Chondrocyte (in vitro differentiated cells): ENCODE data around the gene ARL6IP5. TPM values are rescaled to one million over a fixed set of nuclear protein-coding genes. Genes with fewer than 3 reads are reported as not detected.

Experiments used
- DNase-seq: peaks from one replicate; pipeline ENCODE4 v3.0.0; 2021; ENCODE audit warnings: mixed read lengths, low spot score
- H3K27ac Mint-ChIP-seq: one replicate; pipeline ENCODE4 v1.8.0; 2021; ENCODE audit warnings: mild to moderate bottlenecking, moderate library complexity, mixed read lengths; ENCODE audit not compliant: unreplicated experiment
- H3K27me3 Mint-ChIP-seq: 2 replicates; pipeline ENCODE4 v1.8.0; 2021; ENCODE audit warnings: low read depth, mixed read lengths
- H3K36me3 Mint-ChIP-seq: 2 replicates; pipeline ENCODE4 v1.8.0; 2021; ENCODE audit warnings: low read depth, mixed read lengths
- H3K4me1 Mint-ChIP-seq: 2 replicates; pipeline ENCODE4 v1.8.0; 2021; ENCODE audit warnings: low read depth, mild to moderate bottlenecking, mixed read lengths
- H3K4me3 Mint-ChIP-seq: one replicate; pipeline ENCODE4 v1.8.0; 2021; ENCODE audit warnings: mild to moderate bottlenecking, moderate library complexity, mixed read lengths; ENCODE audit not compliant: unreplicated experiment
- H3K9me3 Mint-ChIP-seq: 2 replicates; pipeline ENCODE4 v1.8.0; 2021; ENCODE audit warnings: low read depth, mixed read lengths
- total RNA-seq: library from RNA; stranded (reverse); gene quantifications from 3 replicates; pipeline ENCODE4 v1.2.1, GENCODE V29; 2021
- TF ChIP-seq, protein P1 (sequence below): fragments of 200-600 bp; sonication (generic); IDR thresholded peaks from 2 replicates; pipeline ENCODE4 v1.5.0; 2021; ENCODE audit warnings: antibody characterized with exemption, mild to moderate bottlenecking, moderate library complexity

ARL6IP5 gene
- total RNA-seq, 1 donor from 2014 or later: 120 TPM

- TF ChIP-seq, protein P1, sequence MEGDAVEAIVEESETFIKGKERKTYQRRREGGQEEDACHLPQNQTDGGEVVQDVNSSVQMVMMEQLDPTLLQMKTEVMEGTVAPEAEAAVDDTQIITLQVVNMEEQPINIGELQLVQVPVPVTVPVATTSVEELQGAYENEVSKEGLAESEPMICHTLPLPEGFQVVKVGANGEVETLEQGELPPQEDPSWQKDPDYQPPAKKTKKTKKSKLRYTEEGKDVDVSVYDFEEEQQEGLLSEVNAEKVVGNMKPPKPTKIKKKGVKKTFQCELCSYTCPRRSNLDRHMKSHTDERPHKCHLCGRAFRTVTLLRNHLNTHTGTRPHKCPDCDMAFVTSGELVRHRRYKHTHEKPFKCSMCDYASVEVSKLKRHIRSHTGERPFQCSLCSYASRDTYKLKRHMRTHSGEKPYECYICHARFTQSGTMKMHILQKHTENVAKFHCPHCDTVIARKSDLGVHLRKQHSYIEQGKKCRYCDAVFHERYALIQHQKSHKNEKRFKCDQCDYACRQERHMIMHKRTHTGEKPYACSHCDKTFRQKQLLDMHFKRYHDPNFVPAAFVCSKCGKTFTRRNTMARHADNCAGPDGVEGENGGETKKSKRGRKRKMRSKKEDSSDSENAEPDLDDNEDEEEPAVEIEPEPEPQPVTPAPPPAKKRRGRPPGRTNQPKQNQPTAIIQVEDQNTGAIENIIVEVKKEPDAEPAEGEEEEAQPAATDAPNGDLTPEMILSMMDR: no peak
- peak overlapping the region; percentile 15 for H3K4me3 Mint-ChIP-seq
- H3K27me3 Mint-ChIP-seq: no peaks in the 10 kb centered on the region
- H3K27ac Mint-ChIP-seq: no peak overlapping the region
- H3K4me1 Mint-ChIP-seq: peaks cover 5% of the 10 kb centered on the region
- H3K9me3 Mint-ChIP-seq: no peaks in the 10 kb centered on the region
- H3K36me3 Mint-ChIP-seq: no peaks in the 10 kb centered on the region
- DNase-seq: no peak
Measured at GRCh38 chr3:69121950-69122349, 37.2 kb downstream of the ARL6IP5 start.

DNA sequence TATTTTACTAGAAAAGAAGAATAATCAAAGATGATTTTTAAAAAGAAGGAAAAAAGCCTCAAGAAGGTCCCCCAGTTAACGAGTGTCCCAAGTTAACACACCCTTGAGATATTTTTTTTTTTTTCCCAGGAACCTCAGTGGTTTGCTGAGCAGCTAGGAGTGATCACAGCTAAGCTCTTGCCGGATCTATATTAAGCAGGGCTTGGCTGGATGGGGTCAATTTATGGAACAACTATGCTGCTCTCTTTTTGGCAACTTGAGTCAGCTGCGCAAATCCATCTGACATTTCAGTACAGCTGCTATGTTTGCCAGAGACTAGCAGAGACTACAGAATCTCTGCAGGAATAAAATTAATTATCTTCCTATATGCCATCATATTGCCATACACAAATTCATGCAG lies 37.7 kb downstream of the ARL6IP5 start, which contains the start of gene LMOD3:
Gene LMOD3, minus strand, starts transcription at position 193 of the 400 bp plus-strand sequence. CDS start 209 bp downstream, outside the sequence.
- H3K4me1 Mint-ChIP-seq: peaks cover 5% of the 10 kb centered on the region
- TF ChIP-seq, protein P1: no peak
- DNase-seq: no peak
- no peaks in the 10 kb centered on the region for H3K27me3 Mint-ChIP-seq
- no peak within 1 kb of the TSS for H3K27ac Mint-ChIP-seq
- H3K4me3 Mint-ChIP-seq: peak within 1 kb of the TSS; percentile 15
- no peaks in the 10 kb centered on the region for H3K36me3 Mint-ChIP-seq
- no peaks in the 10 kb centered on the region for H3K9me3 Mint-ChIP-seq

DNA sequence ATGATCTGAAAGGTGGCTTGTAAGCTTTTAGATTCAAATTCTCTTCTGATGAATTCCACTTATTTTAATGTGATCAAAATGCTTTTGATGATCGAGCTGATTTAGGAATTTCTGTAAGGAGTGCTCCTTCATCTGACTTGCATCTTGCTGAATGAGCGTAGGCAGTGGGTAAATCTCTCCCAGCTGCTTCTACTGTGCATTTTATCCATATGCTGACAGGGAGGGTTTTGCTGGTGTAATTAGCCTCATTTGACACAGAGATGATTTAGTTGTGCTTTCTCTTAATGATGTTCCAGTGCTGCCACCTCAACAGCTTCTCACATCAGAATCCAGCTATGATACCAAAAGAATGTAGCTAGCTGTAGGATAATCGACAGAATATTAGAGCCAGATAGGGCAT lies 41.5 kb downstream of the ARL6IP5 start:
- Mint-ChIP-seq H3K4me3 (no peak overlapping the region), H3K4me1 (peaks cover 5% of the 10 kb centered on the region), H3K36me3 (no peaks in the 10 kb centered on the region), H3K27ac (no peak overlapping the region), H3K9me3 (no peaks in the 10 kb centered on the region), H3K27me3 (no peaks in the 10 kb centered on the region)
- TF ChIP-seq, protein P1: no peak
- DNase-seq: no peak

DNA sequence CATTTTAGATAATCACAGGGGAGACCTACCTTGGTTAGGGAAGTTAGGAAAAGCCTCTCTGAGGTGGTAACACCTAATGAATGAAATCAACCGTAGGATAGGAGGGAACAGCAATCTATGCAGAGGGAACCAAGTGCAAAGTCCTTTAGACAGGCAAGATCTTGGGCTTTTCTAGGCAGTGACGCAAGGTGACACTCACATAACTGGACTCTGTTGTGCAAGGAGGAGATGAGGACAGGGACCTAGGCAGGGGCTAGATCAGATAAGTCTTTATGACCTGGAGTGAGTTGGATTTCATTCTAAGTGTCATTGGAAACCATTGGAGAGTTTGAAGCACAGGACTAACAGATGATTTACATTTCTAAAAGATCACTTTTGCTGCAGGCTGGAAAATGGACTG lies 42.3 kb downstream of the ARL6IP5 start:
- H3K27me3 Mint-ChIP-seq: no peaks in the 10 kb centered on the region
- H3K4me3 Mint-ChIP-seq: no peak overlapping the region
- TF ChIP-seq, protein P1: no peak
- no peaks in the 10 kb centered on the region for H3K9me3 Mint-ChIP-seq
- H3K36me3 Mint-ChIP-seq: no peaks in the 10 kb centered on the region
- DNase-seq: no peak
- H3K27ac Mint-ChIP-seq: no peak overlapping the region
- peaks cover 1% of the 10 kb centered on the region for H3K4me1 Mint-ChIP-seq

- no peaks in the 10 kb centered on the region for H3K36me3 Mint-ChIP-seq
- no peaks in the 10 kb centered on the region for H3K9me3 Mint-ChIP-seq
- no peak for DNase-seq
- H3K4me3 Mint-ChIP-seq: no peak overlapping the region
- H3K27ac Mint-ChIP-seq: no peak overlapping the region
- no peaks in the 10 kb centered on the region for H3K4me1 Mint-ChIP-seq
- no peaks in the 10 kb centered on the region for H3K27me3 Mint-ChIP-seq
- TF ChIP-seq, protein P1: no peak
Measured at GRCh38 chr3:69128509-69128908, 43.8 kb downstream of the ARL6IP5 start.
